Mesenchymal stem cell (in vitro differentiated cells and primary cell): ENCODE data around the gene NDFIP2.
"Not testable (repeated sequence)": the region's sequence is repeated elsewhere in the genome, so short reads cannot be mapped to it uniquely, and the experiment has no call there.

ENCODE experiments used
- DNase-seq: peaks from one replicate; pipeline ENCODE4 v3.0.0-alpha.2; 2013
- H2AFZ ChIP-seq: one replicate; pipeline ENCODE4 v1.6.1; 2013; ENCODE audit warnings: low read depth, mild to moderate bottlenecking, control low read depth, inconsistent platforms, low read length, moderate library complexity
- H2AK5ac ChIP-seq: 2 replicates; pipeline ENCODE4 v1.6.1; 2013; ENCODE audit warnings: low read length, moderate library complexity, mild to moderate bottlenecking, inconsistent platforms; ENCODE audit not compliant: severe bottlenecking
- H2BK120ac ChIP-seq: one replicate; pipeline ENCODE4 v1.6.1; 2013; ENCODE audit warnings: low read depth, mild to moderate bottlenecking, inconsistent platforms, low read length, moderate library complexity
- H2BK12ac ChIP-seq, 2 experiments: one replicate each; pipeline ENCODE4 v1.6.1; 2013; ENCODE audit warnings: inconsistent platforms in 2 of 2, low read length in 2 of 2, mild to moderate bottlenecking in 2 of 2, moderate library complexity in 2 of 2, control low read depth in 1 of 2
- H2BK15ac ChIP-seq: one replicate; pipeline ENCODE4 v1.6.1; 2013; ENCODE audit warnings: mild to moderate bottlenecking, low read depth, inconsistent platforms; ENCODE audit not compliant: poor library complexity, severe bottlenecking
- H2BK5ac ChIP-seq: 2 replicates; pipeline ENCODE4 v1.6.1; 2013; ENCODE audit warnings: low read depth, mild to moderate bottlenecking, low read length, control low read depth, inconsistent platforms; ENCODE audit not compliant: poor library complexity, severe bottlenecking
- H3K14ac ChIP-seq, 2 experiments: one replicate each; pipeline ENCODE4 v1.6.1; 2013; ENCODE audit warnings: inconsistent platforms in 2 of 2, low read length in 2 of 2, control low read depth in 1 of 2, mild to moderate bottlenecking in 1 of 2, moderate library complexity in 1 of 2
- H3K18ac ChIP-seq, 2 experiments: one replicate each; pipeline ENCODE4 v1.6.1; 2013; ENCODE audit warnings: inconsistent platforms in 2 of 2, low read length in 2 of 2, control low read depth in 1 of 2, low read depth in 1 of 2, mild to moderate bottlenecking in 1 of 2
- H3K23ac ChIP-seq, 2 experiments: one replicate each; pipeline ENCODE4 v1.6.1; 2013; ENCODE audit warnings: inconsistent platforms in 2 of 2, low read length in 2 of 2, mild to moderate bottlenecking in 2 of 2, moderate library complexity in 2 of 2, control low read depth in 1 of 2
- H3K27ac ChIP-seq: 2 replicates; pipeline ENCODE4 v1.5.1; 2013; ENCODE audit warnings: mild to moderate bottlenecking, moderate library complexity, low read length, control low read depth, inconsistent platforms; ENCODE audit not compliant: poor library complexity, severe bottlenecking
- H3K27me3 ChIP-seq, 2 experiments: 2 replicates each; pipeline versions ENCODE4 v1.6.1 to v1.7.0; 2013; ENCODE audit warnings: low read length in 2 of 2, mild to moderate bottlenecking in 2 of 2, moderate library complexity in 2 of 2, control low read depth in 1 of 2, inconsistent platforms in 1 of 2; ENCODE audit not compliant: control insufficient read depth in 1 of 2, insufficient read depth in 1 of 2
- H3K36me3 ChIP-seq, 2 experiments: 2 replicates each; pipeline versions ENCODE4 v1.6.1 to v1.7.0; 2013; ENCODE audit warnings: low read length in 2 of 2, control low read depth in 1 of 2, inconsistent platforms in 1 of 2, low read depth in 1 of 2, mild to moderate bottlenecking in 1 of 2; ENCODE audit not compliant: insufficient read depth in 2 of 2, control insufficient read depth in 1 of 2
- H3K4ac ChIP-seq, 2 experiments: one replicate each; pipeline ENCODE4 v1.6.1; 2013; ENCODE audit warnings: inconsistent platforms in 2 of 2, low read length in 2 of 2, mild to moderate bottlenecking in 2 of 2, moderate library complexity in 2 of 2, control low read depth in 1 of 2, low read depth in 1 of 2
- H3K4me1 ChIP-seq: 2 replicates; pipeline ENCODE4 v1.6.1; 2013; ENCODE audit warnings: low read depth, low read length, control low read depth; ENCODE audit not compliant: control insufficient read depth, insufficient read depth
- H3K4me2 ChIP-seq: 2 replicates; pipeline ENCODE4 v1.6.1; 2013; ENCODE audit warnings: low read length, mild to moderate bottlenecking, inconsistent platforms; ENCODE audit not compliant: poor library complexity, severe bottlenecking
- H3K4me3 ChIP-seq, 2 experiments: 2 replicates each; pipeline versions ENCODE4 v1.5.1 to v1.7.0; 2013; ENCODE audit warnings: low read length in 2 of 2, mild to moderate bottlenecking in 2 of 2, control low read depth in 1 of 2, low read depth in 1 of 2; ENCODE audit not compliant: insufficient read depth in 1 of 2
- H3K79me1 ChIP-seq: replicated peaks from 2 replicates; pipeline ENCODE4 v1.6.1; 2013; ENCODE audit warnings: mild to moderate bottlenecking, control low read depth, low read length, inconsistent platforms; ENCODE audit not compliant: poor library complexity, severe bottlenecking
- H3K9ac ChIP-seq: 2 replicates; pipeline ENCODE4 v1.7.0; 2013; ENCODE audit warnings: mild to moderate bottlenecking, low read length, moderate library complexity
- H3K9me3 ChIP-seq: 2 replicates; pipeline ENCODE4 v1.7.0; 2013; ENCODE audit warnings: mild to moderate bottlenecking, low read length; ENCODE audit not compliant: control insufficient read depth
- H4K8ac ChIP-seq: one replicate; pipeline ENCODE4 v1.6.1; 2013; ENCODE audit warnings: inconsistent platforms, mild to moderate bottlenecking, low read length, moderate library complexity
- H4K91ac ChIP-seq: one replicate; pipeline ENCODE4 v1.6.1; 2013; ENCODE audit warnings: mild to moderate bottlenecking, low read length, inconsistent platforms
- WGBS: methylation state at CpG from one replicate; pipeline ENCODE4 v1.1.7; 2013; ENCODE audit warnings: mixed read lengths; 5-methylcytosine and 5-hydroxymethylcytosine counted together

NDFIP2 gene

DNA sequence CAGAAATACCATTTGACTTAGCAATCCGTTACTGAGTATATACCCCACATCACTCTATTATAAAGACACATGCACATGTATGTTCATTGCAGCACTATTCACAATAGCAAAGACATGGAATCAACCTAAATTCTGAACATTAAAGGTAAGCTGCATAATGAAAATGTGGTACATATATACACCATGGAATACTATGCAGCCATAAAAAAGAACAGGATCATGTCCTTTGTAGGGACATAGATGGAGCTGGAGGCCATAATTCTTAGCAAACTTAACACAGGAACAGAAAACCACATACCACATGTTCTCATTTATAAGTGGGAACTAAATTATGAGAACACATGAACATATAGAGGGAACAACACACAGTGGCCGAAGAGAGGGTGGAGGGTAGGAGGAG is 85.2 kb downstream of the NDFIP2 start:
- no peak overlapping the region for H3K23ac ChIP-seq
- H3K9me3 ChIP-seq: peaks cover 35% of the 10 kb centered on the region
- no peak overlapping the region for H2AK5ac ChIP-seq
- H3K4ac ChIP-seq: no peak overlapping the region
- no peak overlapping the region for H4K8ac ChIP-seq
- WGBS: 91% methylated on average over 1 of the region's 2 CpGs
- H3K18ac ChIP-seq: no peak overlapping the region
- no peak overlapping the region for H3K14ac ChIP-seq
- H3K4me1 ChIP-seq: no peaks in the 10 kb centered on the region
- no peak overlapping the region for H3K4me2 ChIP-seq
- DNase-seq: no peak
- no peak overlapping the region for H2BK12ac ChIP-seq
- H3K9ac ChIP-seq: no peak overlapping the region
- no peaks in the 10 kb centered on the region for H3K27me3 ChIP-seq
- no peak overlapping the region for H3K4me3 ChIP-seq
- no peak overlapping the region for H2BK5ac ChIP-seq
- H2AFZ ChIP-seq: no peak overlapping the region
- no peak overlapping the region for H2BK120ac ChIP-seq
- H3K36me3 ChIP-seq: peaks cover 0 to under 1% of the 10 kb centered on the region in 2 experiments
- no peaks in the 10 kb centered on the region for H3K79me1 ChIP-seq
- no peak overlapping the region for H2BK15ac ChIP-seq
- H4K91ac ChIP-seq: no peak overlapping the region
- H3K27ac ChIP-seq: no peak overlapping the region

DNA sequence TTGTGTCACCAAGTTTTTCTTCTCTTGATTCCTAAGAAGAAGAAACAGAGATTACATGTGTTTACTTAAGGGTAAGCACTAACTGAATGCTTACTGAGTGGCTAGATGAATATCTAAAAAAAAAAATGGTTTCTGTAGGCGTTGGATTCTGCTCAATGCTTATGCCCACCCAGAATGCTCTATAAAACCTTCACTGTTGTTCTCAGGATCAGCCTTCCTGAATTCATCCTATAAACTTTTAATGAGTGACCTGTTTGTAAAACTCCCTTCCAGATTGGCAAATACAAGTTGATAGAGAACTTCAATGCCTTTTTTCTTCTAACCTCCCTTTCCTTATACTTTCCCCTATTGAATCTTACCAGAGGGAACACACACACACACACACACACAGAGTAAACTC is 90.2 kb downstream of the NDFIP2 start:
- Histone ChIP-seq H3K27ac (no peak overlapping the region), H2BK120ac (no peak overlapping the region), H2AFZ (no peak overlapping the region), H3K4ac (no peak overlapping the region), H3K14ac (no peak overlapping the region), H3K9ac (no peak overlapping the region), H3K4me2 (no peak overlapping the region), H4K8ac (no peak overlapping the region), H2BK5ac (no peak overlapping the region), H3K4me3 (no peak overlapping the region), H2BK15ac (no peak overlapping the region), H4K91ac (no peak overlapping the region), H2BK12ac (no peak overlapping the region), H3K27me3 (no peaks in the 10 kb centered on the region), H3K9me3 (no peaks in the 10 kb centered on the region), H3K4me1 (no peaks in the 10 kb centered on the region), H2AK5ac (no peak overlapping the region), H3K23ac (no peak overlapping the region), H3K36me3 (no peaks in the 10 kb centered on the region), H3K18ac (no peak overlapping the region), H3K79me1 (no peaks in the 10 kb centered on the region)
- peak; percentile 37 for DNase-seq
- 36% methylated on average over 1 of the region's 1 CpG for WGBS

DNA sequence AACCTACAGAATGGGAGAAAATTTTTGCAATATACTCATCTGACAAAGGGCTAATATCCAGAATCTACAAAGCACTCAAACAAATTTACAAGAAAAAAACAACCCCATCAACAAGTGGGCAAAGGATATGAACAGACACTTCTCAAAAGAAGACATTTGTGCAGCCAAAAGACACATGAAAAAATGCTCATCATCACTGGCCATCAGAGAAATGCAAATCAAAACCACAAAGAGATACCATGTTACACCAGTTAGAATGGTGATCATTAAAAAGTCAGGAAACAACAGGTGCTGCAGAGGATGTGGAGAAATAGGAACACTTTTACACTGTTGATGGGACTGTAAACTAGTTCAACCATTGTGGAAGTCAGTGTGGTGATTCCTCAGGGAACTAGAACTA is 92.9 kb downstream of the NDFIP2 start:
- H3K18ac ChIP-seq, H3K27ac ChIP-seq, H2BK120ac ChIP-seq, H3K9ac ChIP-seq, H3K4ac ChIP-seq, H2BK15ac ChIP-seq, H3K4me3 ChIP-seq, H2BK5ac ChIP-seq, H3K79me1 ChIP-seq, H3K14ac ChIP-seq, H4K91ac ChIP-seq, H2AK5ac ChIP-seq, H3K9me3 ChIP-seq, H3K4me1 ChIP-seq, H2BK12ac ChIP-seq, H3K23ac ChIP-seq, DNase-seq, H3K36me3 ChIP-seq, H2AFZ ChIP-seq, H3K27me3 ChIP-seq, H4K8ac ChIP-seq, H3K4me2 ChIP-seq: not testable (repeated sequence)

- Histone ChIP-seq H4K8ac (peak overlapping the region; percentile 84), H3K14ac (no peak overlapping the region), H3K9me3 (peaks cover 18% of the 10 kb centered on the region), H3K27ac (no peak overlapping the region), H2BK15ac (no peak overlapping the region), H3K9ac (peak overlapping the region; percentile 46), H3K18ac (peak overlapping the region; percentile 1 to 75), H3K79me1 (no peaks in the 10 kb centered on the region), H2AK5ac (no peak overlapping the region), H3K27me3 (no peaks in the 10 kb centered on the region), H3K36me3 (no peaks in the 10 kb centered on the region), H2BK12ac (no peak overlapping the region), H3K4me1 (peaks cover 9% of the 10 kb centered on the region), H4K91ac (peak overlapping the region; percentile 72), H3K4me2 (no peak overlapping the region), H2BK120ac (peak overlapping the region; percentile 61), H2BK5ac (no peak overlapping the region), H3K4me3 (peak overlapping the region in 1 of 2 experiments; percentile 5), H3K23ac (no peak overlapping the region), H3K4ac (no peak overlapping the region), H2AFZ (peak overlapping the region; percentile 36)
- peak; percentile 64 for DNase-seq
- WGBS: 67% methylated on average over 4 of the region's 4 CpGs
Measured at GRCh38 chr13:79581870-79582315, 100.9 kb downstream of the NDFIP2 start.
